NOMO-1 (cell line): ENCODE results near the gene PYURF.

Experiments used
- DNase-seq, 2 experiments: peaks; one replicate each; lab custom pipeline; 2025; ENCODE audit not compliant: unreplicated experiment in 2 of 2; lab: John Stamatoyannopoulos, UW

PYURF gene

GRCh38 chr4:88514557-88515511 is 8.7 kb downstream of the PYURF start:
- DNase-seq, result no peak

GRCh38 chr4:88511236-88511635 is 12.3 kb downstream of the PYURF start:
- no peak for DNase-seq

DNA sequence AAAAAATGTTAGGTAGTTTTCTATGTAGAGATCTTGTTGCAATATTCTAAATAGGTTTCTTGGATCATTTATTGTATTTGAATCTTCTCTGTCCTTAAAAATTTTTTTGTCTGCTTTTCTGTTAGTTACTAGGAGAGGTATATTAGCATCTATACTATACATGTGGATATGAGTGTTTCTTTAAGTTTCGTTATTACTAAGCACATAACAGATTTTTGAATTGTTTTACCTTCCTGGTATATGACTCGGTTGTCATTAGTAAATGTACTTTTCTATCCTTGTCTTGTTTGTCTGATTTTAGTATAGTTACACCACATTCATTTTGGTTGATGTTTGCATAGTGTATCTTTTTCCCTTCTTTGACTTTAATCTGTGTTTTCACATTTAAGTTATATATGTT is 20.2 kb downstream of the PYURF start:
- no peak for DNase-seq

- DNase-seq, result no peak
Observed at GRCh38 chr4:88497859-88498409, 25.6 kb downstream of the PYURF start.

GRCh38 chr4:88489100-88489761 is 34.3 kb downstream of the PYURF start:
- no peak for DNase-seq

GRCh38 chr4:88481537-88481936 is 42.0 kb downstream of the PYURF start:
- no peak for DNase-seq

GRCh38 chr4:88478247-88478646 is 45.3 kb downstream of the PYURF start:
- DNase-seq, result no peak

- no peak for DNase-seq
Observed at GRCh38 chr4:88477229-88477860, 46.2 kb downstream of the PYURF start.
